NCI-H1436 treated with DMSO at 0.1 percent for 48 hours (cell line): ENCODE data around the gene PPIP5K2.
"Not testable (repeated sequence)": the region's sequence is repeated elsewhere in the genome, so short reads cannot be mapped to it uniquely, and the experiment has no call there.

Source experiments
- DNase-seq: peaks from one replicate; lab custom pipeline; 2025; lab: John Stamatoyannopoulos, UW

Gene PPIP5K2

DNA sequence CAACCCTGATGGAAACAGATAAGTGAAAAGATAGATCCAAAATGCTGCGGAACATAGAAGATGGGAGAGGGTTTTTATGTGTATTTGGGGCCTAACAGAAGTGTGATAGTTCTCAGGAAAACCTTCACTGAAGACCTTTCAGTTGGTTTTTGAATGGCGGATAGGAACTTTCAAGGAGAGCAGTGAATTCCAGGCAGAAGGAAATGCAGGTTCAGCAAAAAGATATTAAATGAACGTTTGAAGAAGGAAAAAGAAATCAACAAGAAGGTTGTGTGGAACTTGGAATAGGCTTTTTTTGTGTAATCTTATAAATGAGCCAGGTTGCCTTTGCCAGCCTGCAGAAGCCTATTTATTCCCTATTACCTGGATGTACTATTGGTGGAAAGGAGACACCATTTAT, 2.1 kb downstream of the PPIP5K2 start:
- no peak for DNase-seq

DNA sequence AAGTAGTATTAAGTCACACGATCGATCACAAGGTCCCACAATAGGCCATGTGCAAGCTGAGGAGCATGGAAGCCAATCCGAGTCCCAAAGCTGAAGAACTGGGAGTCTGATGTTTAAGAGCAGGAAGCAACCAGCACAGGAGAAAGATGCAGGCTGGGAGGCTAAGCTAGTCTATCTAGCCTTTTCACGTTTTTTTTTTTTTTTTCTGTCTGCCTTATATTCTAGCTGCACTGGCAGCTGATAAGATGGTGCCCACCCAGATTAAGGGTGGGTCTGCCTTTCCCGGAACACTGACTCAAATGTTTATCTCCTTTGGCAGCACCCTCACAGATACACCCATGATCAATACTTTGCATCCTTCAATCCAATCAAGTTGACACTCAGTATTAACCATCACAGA, 6.5 kb downstream of the PPIP5K2 start:
- DNase-seq, result no peak

DNA sequence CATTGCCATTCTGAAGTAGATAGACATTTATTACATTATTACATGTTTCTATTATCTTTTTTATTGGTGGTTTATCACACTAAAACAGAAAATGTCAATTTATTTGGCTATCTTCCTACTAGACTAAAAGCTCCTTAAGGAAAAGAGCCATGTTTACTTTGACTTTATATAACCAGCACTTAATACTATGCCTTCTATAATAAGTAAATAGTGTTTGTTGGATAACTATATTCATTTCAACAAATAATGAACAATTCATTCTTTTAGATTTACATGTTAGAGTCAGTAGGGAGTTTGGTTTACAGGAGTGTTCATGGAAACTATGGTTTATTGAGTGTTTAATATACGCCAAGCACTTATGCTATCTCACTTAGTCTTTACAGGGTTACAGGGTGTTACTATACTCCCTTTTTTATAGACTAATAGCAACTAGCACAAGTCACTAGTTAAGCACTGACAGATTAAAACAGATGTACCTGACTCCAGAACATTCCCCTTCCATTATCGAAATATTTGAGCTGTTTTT, 7.3 kb downstream of the PPIP5K2 start:
- DNase-seq, result no peak

DNA sequence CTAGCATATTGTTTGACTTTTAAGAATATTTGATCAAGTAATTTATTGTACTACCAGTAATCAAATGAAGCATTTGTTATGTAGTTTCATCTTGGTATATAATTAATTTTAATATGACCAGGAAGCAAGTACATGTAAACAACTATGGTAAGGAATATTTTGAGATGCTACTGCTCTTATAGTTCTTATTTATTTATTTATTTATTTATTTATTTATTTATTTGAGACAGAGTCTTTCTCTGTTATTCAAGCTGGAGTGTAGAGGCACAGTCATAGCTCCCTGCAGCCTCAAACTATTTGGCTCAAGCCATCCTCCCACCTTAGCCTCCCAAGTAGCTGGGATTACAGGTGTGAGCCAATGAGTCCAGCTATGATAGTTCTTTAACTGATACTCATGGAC, 8.1 kb downstream of the PPIP5K2 start:
- no peak for DNase-seq

DNA sequence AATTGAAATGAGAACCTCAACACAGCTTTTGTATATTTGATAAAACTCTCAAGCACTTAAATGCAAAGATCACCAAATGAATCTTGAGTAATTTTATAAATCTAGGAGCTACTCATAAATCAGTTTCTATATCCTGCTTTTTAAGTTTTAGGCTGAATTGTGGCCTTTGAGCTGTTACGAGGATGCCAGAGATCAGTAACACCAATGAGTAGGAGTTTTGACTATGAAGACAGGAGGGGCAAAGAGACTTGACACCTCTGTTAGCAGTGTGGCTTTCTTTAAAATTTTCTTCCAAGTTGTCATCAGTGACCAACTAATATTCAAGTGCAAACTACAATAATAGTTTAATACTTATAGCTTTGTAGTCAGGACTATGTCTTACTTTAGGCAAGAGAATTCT, 12.6 kb downstream of the PPIP5K2 start:
- DNase-seq, result no peak

DNA sequence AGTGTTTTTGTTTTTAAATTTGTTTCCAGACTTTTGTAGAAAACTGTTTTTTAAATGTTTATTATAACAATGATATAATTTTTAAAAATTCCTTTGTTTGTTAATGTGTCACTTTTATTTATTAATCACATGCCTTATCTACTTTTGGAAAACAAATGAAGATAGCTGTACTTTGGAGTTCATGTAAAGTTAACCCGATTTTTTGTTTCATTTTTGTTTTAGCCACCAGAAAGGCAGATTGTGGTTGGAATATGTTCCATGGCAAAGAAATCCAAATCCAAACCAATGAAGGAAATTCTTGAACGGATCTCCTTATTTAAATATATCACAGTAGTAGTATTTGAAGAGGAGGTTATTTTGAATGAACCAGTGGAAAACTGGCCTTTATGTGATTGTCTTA, 13.1 kb downstream of the PPIP5K2 start:
- DNase-seq, result no peak

DNA sequence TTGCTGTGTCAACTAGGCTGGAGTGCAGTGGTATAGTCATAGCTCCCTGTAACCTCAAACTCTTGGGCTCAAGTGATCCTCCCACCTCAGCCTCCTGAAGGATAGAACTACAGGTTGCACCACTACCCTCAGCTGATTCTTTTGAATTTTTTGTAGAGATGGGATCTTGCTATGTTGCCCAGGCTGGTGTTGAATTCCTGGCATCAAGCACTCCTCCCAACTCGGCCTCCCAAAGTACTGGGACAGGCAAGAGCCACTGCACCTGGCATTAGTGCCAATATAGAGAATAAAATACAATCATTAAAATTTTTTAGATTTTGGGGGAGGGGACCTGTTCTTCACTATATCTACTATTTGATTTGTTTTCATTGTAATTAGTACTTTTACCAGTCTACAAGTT, 15.4 kb downstream of the PPIP5K2 start:
- DNase-seq, result no peak

DNA sequence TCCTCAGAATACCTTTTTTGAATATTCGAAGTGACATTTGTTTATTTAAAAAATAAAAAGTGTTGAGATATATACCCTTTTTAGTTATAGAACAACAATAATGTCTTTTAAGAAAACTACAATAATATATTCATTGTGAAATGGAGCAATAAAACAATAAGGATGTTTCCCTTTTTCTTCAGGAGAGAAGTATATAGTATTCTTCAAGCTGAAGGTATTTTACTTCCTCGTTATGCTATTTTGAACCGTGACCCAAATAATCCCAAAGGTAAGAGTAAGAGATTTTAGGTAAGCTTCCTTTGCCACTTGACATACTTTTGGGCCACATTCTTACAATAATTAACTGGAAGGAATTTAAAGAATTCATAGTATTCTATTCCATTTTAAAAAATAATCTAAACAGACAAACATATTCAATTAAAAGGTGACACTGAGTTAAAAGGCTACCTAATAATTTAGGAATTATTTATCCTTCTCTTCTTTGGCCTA, 18.1 kb downstream of the PPIP5K2 start:
- DNase-seq, result no peak

DNA sequence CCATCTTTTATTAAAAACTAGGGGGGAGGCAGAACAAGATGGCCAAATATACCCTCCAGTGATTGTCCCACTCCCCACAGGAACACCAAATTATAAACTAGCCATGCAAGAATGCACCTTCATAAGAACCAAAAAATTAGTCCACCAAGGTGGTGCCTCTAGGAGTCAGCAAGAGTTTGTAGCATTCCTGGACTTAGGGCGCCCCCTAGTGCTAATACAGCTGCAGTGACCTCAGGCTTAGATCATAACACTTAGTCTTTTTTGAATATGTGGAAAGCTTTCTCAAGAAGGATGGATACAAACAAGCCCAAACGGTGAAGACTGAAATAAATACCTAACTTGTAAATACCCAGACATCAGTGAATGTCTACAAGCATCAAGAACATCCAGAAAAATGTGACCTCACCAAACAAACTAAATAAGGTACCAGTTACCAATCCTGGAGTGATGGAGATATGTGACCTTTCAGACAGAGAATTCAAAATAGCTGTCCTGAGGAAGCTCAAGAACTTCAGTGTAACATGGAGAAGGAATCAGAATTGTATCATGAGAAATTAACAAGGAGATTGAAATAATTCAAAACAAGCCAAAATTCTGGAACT, 19.3 kb downstream of the PPIP5K2 start:
- DNase-seq, result no peak

DNA sequence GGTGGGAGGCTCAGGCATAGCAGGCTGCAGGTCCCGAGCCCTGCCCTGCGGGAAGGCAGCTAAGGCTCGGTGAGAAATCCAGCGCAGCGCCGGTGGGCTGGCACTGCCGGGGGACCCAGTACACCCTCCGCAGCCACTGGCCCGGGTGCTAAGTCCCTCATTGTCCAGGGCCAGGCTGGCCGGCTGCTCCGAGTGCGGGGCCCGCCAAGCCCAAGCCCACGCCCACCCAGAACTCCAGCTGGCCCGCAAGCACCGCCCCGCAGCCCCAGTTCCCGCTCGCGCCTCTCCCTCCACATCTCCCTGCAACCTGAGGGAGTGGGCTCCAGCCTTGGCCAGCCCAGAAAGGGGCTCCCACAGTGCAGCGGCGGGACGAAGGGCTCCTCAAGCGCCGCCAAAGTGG, 22.0 kb downstream of the PPIP5K2 start:
- not testable (repeated sequence) for DNase-seq

DNA sequence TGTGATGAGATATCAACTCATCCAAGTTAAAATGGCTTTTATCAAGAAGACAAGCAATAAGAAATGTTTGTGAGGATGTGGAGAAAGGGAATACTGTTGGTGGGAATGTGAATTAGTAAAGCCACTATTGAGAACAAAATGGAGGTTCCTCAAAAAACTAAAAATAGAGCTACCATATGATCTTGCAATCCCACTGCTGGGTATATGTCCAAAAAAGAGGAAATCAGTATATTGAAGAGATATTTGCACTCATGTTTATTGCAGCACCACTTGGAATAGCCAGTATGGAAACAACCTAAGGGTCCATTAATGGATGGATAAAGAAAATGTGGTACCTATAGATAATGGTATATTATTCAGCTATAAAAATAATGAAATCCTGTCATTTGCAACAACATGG, 25.1 kb downstream of the PPIP5K2 start:
- no peak for DNase-seq

DNA sequence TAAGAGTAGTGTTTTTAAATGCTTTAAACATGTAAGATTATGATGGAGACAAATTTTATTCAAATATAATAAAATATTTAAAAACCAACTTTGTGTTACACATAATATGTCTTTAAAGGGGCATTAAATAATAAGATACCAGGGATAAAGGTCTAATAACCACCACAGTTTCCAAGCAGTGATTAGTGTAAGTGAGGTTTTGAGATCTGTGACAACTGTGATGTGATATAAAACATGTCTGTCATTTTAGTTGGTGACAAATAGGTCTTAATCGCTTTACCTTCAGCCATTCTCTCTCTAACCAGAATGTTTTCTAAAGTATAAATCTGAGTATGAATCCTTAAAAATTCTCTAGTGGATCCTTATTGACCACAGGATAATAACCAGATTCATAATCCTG, 28.1 kb downstream of the PPIP5K2 start:
- DNase-seq, result no peak

DNA sequence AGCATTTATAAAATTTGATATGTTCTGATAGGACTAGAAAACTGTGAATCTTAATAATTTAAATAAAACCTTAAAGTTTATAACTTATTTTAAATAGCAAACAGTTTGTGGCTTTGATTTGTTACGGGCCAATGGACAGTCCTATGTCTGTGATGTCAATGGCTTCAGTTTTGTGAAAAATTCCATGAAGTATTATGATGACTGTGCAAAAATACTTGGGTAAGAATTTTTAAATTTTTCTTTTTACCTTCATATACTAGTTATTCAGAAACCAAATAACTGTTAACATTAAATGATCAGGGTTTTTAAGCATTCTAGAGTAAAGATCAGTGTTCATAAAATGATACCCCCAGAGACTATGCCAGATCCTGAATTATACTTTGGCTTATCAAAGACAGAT, 31.1 kb downstream of the PPIP5K2 start:
- no peak for DNase-seq

DNA sequence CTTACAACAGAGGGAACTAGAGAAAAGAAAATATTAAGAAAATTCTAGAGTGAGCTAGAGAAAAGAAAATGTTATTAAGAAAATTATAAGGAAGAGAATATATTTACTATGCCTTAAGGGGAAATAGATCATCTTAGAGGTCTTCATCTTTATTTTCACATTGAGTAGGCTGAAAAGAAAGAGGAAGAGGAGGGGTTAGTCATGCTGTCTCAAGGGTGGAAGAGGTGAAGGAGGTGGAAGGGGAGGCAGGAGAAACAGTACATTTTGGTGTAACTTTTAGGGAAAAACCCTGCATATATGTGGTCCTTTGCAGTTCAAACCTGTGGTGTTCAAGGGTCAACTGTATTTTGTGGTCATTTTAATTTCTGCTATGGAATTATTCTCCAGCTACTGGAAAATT, 46.6 kb downstream of the PPIP5K2 start:
- DNase-seq, result no peak

DNA sequence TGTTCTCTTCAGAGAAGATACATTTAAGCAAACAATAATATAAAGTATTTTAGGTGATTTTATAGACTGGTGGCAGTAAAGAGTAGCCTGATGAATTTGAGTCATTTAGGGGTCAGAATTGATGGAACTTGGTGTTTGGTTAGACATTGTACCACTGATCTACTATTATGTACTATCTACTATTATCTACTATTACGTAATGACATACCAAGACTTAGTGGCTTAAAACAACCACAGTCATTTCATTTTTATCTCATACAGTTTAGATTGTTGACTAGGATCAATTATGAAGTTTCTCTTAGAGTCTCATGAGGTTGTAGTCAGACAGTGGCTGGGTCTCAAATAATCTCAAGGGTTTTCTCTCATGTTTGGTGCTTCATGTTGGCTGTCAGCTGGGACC, 54.0 kb downstream of the PPIP5K2 start:
- no peak for DNase-seq

DNA sequence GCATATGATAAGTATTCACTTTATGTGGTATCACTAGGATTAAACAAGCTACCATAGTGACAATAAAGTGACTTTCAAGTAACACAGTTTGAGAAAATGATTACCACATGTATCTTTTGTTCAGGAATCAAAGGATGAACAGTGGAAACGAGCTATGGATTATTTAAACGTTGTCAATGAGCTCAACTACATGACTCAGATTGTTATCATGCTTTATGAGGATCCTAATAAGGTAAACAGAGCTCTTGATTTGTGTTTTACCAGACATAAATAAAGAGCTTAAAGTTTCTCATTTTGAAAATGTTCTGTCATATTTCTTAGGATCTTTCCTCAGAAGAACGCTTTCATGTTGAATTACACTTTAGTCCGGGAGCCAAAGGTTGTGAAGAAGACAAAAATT, 57.4 kb downstream of the PPIP5K2 start:
- DNase-seq, result no peak

DNA sequence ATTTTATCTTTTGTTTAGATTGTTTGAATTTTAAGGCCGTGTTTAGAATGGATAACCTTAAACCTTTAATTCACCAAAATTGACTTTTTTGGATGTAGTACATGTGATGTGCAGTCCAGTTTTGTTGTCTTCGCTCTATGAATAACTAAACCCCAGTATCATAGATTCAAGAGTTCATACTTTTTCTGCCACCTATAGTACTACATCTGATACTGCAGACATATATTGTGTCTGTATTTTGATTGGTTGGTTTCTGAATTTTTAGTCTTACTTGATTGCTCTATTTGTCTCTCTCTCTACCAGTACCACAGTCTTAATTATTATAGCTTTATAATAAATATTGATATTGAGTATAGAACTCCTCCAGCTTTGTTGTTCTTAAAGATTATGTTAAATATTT, 58.1 kb downstream of the PPIP5K2 start:
- DNase-seq, result no peak

DNA sequence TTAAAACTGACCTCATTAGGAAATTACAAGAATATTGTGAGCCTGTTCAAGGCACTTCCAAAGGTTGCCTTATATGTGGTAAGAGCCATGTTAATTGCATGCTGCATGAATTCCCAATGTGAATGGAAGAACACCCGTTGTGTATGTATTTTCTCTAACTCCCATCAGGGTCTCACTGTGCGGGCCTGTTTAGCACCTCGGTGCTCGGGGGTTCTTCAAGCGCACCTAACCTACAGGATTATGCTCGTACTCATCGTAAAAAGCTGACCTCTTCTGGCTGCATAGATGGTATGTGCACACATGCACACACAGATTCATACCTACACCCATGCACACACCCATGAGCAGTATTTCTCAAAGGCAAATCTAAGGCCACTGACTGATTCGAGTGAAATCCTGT, 66.1 kb downstream of the PPIP5K2 start:
- DNase-seq, result no peak

DNA sequence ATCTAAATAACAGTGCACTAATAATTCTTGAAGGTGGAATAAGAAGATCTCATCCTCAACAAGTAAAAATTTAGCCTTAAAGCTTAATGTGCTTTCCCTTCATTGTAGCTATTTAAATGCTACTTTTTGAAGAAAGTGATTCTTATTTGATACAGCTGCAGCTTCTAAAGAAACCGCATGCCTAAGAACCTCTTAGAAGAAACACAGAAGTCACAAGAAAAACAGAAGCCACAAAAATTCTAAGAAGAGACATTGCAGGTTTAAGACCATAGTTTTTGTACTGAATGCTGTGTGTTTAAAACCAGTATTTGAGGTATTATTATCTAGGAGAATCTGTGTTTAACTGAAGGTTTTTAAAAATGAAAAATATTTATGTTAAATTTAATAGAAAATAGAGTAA, 68.3 kb downstream of the PPIP5K2 start:
- DNase-seq, result no peak

DNA sequence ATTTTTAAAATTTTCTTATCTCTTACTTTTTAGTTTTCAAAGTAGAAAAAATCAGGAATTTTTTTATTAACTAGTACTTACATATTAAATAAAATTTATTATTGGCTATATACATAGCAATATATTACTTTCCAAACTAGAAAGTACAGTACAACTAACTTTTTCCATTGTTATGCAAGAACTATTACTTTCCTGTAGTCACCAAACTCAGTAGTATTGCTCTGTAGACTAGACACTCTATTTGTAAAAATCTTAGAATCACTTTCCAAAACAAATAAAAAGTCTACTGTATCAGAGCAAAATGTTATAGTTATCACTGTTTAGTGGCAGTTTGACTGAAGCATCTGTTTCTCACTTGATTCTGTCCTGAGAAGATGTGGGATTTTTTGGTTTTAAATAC, 83.1 kb downstream of the PPIP5K2 start:
- DNase-seq, result no peak

DNA sequence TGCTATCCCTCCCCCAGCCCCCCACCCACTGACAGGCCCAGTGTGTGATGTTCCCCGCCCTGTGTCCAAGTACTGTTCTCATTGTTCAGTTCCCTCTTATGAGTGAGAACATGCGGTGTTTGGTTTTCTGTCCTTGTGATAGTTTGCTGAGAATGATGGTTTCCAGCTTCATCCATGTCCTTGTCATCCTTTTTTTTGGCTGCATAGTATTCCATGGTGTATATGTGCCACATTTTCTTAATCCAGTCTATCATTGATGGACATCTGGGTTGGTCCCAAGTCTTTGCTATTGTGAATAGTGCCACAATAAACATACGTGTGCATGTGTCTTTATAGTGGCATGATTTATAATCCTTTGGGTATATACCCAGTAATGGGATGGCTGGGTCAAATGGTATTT, 84.9 kb downstream of the PPIP5K2 start:
- not testable (repeated sequence) for DNase-seq

DNA sequence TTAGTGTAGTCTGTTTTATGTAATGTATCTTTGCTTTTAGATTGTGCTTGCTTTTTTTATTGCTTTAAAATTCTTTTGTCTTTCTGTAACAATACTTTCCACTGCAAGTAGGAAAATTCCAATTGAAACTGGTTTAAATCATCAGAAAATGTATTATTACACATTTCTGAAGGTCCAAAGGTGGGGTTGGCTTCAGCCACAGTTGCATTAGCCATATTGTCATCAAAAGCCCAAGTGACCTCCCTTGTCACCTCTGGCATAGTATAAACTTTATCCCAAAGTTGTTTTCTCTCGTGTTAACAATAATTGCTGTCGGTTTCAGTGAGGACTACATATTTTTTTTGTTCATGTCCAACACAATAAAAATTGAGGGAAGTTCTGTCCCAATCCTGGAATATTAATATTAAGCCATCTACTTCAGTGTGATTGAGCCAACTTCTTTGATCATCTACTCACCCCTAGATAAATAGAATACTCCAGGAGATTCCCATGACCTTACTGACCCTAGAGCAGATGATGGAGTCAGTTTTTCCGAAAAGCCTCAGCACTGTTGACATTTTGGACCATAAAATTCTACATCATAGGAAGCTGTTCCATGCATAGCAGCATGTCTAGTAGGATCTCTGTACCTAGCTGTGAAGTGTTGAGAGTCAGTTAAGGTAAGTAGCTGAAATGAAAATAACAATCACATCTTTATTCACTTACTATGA, 86.0 kb downstream of the PPIP5K2 start:
- no peak for DNase-seq

DNA sequence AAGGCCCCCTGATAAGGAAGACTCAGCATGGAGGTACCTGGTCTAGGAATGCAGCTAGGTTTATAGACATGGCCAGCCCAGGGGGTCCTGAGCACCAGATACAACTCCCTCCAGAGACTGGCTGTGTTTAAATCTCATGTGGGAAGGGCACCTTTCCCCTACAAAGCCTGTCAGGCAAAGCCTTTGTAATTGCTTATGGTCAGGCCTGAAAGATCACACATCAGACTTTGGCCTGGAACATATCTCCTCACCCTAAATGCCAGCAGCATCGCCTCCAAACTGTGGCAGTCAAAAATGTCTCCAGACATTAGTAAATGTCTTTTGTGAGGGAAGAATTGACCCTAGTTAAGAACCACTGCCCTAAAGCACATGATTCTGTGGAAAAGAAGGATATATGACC, 86.9 kb downstream of the PPIP5K2 start:
- DNase-seq, result no peak

DNA sequence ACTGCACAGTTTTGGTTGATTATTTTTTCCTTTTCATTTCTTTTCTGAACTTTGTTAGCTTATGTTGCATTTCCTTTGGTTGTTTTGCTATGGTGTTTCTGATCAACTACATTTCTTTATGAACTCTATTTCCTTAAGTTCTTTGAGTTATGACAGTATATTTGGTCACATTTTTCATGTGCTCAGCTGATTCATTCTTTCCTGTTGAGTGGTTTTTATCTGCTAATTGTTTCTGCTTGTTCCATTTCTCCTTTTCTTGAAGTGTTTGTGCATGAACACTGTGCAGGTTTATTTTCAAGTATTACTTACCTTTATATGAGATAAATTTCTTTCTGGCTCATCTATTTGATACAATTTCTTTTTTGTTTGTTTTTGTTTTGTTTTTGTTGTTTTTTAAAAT, 87.6 kb downstream of the PPIP5K2 start:
- no peak for DNase-seq
